Activated CD8-positive, alpha-beta memory T cell treated with anti-CD3 and anti-CD28 coated beads, Interleukin-2, amount 10 ng/mL, durations not matched to agents 7 days and 5 days (primary cell): Measurements from ENCODE around the gene JPH2. TPM values are rescaled to one million over a fixed set of nuclear protein-coding genes. Genes with fewer than 3 reads are reported as not detected.
"Not testable (repeated sequence)": the region's sequence is repeated elsewhere in the genome, so short reads cannot be mapped to it uniquely, and the experiment has no call there.

ENCODE experiments used
- ATAC-seq: fragments of 150-1000 bp; cut with Tn5 transposase; one replicate; pipeline ENCODE4 v1.10.0; 2021; ENCODE audit warnings: moderate library complexity
- CTCF ChIA-PET: fragments of 350-600 bp; sonication (Branson Sonifier 250); formaldehyde crosslinking; loops from one replicate; lab custom pipeline; 2021; ENCODE audit warnings: antibody characterized with exemption; lab: Charles Lee
- DNase-seq: peaks from one replicate; pipeline ENCODE4 v3.0.0-alpha.2; 2020
- H3K27ac Mint-ChIP-seq: one replicate; pipeline ENCODE4 v1.8.0; 2021; ENCODE audit warnings: mild to moderate bottlenecking, mixed read lengths
- H3K27me3 Mint-ChIP-seq: one replicate; pipeline ENCODE4 v1.8.0; 2021; ENCODE audit warnings: mixed read lengths
- H3K36me3 Mint-ChIP-seq: one replicate; pipeline ENCODE4 v1.8.0; 2021; ENCODE audit warnings: mild to moderate bottlenecking, mixed read lengths
- H3K4me1 Mint-ChIP-seq: one replicate; pipeline ENCODE4 v1.8.0; 2021; ENCODE audit warnings: mixed read lengths
- H3K4me3 Mint-ChIP-seq: one replicate; pipeline ENCODE4 v1.8.0; 2021; ENCODE audit warnings: mild to moderate bottlenecking, moderate library complexity, mixed read lengths
- H3K9me3 Mint-ChIP-seq: one replicate; pipeline ENCODE4 v1.8.0; 2022; ENCODE audit warnings: low read depth, mixed read lengths
- total RNA-seq, 2 experiments: library from RNA; stranded (reverse); gene quantifications; one replicate each; pipeline ENCODE4 v1.2.3, GENCODE V29; 2021

Gene JPH2
- total RNA-seq, 2 experiments from 2014 or later, result not detected

DNA sequence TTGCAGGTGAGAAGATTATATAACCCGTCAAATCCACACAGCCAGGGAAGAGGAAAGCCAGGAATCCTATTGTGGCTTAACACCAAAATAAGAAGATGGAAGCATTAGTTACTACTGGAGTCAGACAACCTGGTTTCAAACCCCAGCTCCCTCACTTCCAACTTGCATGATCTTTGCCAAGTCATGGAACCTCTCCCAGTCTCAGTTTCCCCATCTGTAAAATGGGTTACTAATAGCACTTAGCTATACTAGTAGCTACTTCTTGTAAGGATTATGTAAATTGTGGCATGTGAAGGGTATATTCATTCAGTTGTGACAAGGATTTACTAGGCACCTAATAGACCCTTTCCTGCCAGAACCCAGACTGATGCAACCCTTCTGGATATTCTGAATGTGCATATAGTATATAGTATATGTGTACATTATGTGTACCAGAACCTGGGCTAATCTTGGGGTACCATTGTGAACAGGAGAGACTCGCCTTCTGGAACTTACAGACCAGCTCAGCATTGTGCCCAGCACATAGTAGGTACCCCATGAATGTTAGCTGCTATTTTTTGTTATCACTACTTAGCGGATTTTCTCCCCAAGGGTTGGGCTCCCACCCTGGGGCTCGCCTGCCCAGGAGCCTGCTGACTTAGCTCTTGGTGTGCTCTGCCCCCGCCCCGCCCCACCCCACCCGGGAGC is 50.3 kb downstream of the JPH2 start:
- Mint-ChIP-seq H3K36me3 (no peaks in the 10 kb centered on the region), H3K4me3 (no peak overlapping the region), H3K27ac (no peak overlapping the region), H3K27me3 (peaks cover 17% of the 10 kb centered on the region), H3K4me1 (no peaks in the 10 kb centered on the region), H3K9me3 (no peaks in the 10 kb centered on the region)
- CTCF ChIA-PET, result interaction anchor here (0.8 to 1.1 kb wide), 3 partner anchors 20 to 54 kb away, joined by 3 to 4 read pairs (median 3); no protein-coding TSS in a partner anchor
- no peak for ATAC-seq
- DNase-seq, result no peak

DNA sequence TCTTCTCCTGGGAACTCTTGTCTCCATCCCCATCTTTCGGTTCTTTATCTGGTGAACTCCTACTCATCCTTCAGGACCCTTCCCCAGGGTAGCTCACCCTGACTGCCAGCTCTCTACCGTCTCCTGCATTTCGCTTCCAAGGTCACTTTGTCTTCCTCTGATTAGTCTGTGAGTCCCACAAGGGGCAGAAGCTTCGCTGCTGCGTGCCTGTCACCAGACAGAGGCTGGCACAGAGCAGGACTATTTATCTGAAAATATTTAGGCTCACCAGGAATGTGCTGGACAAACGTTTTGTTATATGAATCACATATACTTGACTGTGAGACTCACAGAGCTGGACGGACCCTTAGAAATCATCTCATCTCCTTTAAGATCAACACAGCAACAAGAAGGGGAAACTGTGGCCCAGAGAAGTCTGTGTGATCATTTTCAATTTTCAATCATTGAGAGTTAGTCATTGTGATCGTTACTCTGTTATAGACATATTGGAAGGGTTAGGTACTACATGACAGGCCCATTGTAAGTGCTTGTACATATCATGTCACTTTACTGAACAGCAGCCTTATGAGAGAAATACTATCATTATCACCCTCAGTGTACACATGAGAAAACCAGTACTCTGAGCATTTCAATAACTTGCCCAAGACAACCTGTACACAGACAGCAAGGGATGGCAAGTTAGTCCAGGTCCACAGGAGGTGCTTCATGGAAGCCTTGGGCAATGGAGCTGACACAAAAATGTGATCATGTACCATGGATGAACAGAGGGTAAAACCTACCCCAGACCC is 51.4 kb downstream of the JPH2 start:
- H3K9me3 Mint-ChIP-seq, result no peaks in the 10 kb centered on the region
- H3K4me3 Mint-ChIP-seq, result no peak overlapping the region
- no peaks in the 10 kb centered on the region for H3K36me3 Mint-ChIP-seq
- no peaks in the 10 kb centered on the region for H3K4me1 Mint-ChIP-seq
- CTCF ChIA-PET, result interaction anchor here (1.6 kb wide), 1 partner anchor 54 kb away, joined by 5 read pairs; no protein-coding TSS in a partner anchor
- H3K27me3 Mint-ChIP-seq, result peaks cover 13% of the 10 kb centered on the region
- DNase-seq (no peak), ATAC-seq (peak; percentile 57)
- no peak overlapping the region for H3K27ac Mint-ChIP-seq

DNA sequence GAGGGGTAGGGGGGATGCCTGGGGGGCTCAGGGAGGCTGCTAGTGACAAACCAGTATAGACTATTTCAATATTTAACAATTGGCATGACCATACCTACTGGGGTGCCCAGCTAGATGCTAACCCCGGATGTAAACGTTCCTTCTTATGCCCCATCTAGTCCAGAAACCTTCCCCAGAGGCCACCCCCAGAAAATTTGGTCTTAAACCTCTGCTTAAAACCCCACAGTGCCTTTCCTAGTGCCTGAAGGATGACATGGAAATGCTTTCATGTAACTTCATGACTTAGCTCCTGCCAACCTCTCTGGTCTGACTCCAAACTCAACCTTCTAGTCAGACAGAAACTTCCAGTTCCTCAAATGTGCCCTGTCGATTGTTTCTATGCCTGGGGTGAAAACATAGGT is 52.0 kb downstream of the JPH2 start:
- H3K36me3 Mint-ChIP-seq, result no peaks in the 10 kb centered on the region
- peak; percentile 54 for ATAC-seq
- no peaks in the 10 kb centered on the region for H3K9me3 Mint-ChIP-seq
- CTCF ChIA-PET, result interaction anchor here (1.6 kb wide), 1 partner anchor 55 kb away, joined by 5 read pairs; no protein-coding TSS in a partner anchor
- H3K4me1 Mint-ChIP-seq, result no peaks in the 10 kb centered on the region
- no peak overlapping the region for H3K4me3 Mint-ChIP-seq
- no peak overlapping the region for H3K27ac Mint-ChIP-seq
- DNase-seq, result peak; percentile 49
- peaks cover 11% of the 10 kb centered on the region for H3K27me3 Mint-ChIP-seq

DNA sequence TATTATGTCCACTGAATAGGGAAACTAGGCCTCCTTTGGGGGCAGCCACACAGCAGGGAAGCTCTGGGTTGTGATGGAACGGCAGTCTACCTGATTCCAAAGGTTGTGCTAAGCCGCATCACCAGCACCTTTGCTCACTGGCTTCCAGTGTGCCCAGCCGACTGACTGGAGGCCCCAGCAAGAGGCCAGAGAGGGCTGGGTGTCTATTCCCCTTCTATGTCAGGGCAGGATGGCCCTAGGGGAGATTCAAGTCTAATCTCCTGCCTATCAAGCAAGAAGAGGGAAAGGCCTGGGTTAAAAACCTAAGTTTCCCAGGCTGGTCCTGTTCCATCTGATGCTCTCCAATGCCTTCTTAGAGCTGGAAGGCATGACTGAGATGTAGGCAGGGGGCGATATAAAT is 53.6 kb downstream of the JPH2 start:
- H3K36me3 Mint-ChIP-seq, result no peaks in the 10 kb centered on the region
- CTCF ChIA-PET, result no interaction called here
- no peak for DNase-seq
- no peak overlapping the region for H3K4me3 Mint-ChIP-seq
- peaks cover 9% of the 10 kb centered on the region for H3K27me3 Mint-ChIP-seq
- no peaks in the 10 kb centered on the region for H3K9me3 Mint-ChIP-seq
- H3K4me1 Mint-ChIP-seq, result no peaks in the 10 kb centered on the region
- ATAC-seq, result peak; percentile 7
- H3K27ac Mint-ChIP-seq, result no peak overlapping the region

DNA sequence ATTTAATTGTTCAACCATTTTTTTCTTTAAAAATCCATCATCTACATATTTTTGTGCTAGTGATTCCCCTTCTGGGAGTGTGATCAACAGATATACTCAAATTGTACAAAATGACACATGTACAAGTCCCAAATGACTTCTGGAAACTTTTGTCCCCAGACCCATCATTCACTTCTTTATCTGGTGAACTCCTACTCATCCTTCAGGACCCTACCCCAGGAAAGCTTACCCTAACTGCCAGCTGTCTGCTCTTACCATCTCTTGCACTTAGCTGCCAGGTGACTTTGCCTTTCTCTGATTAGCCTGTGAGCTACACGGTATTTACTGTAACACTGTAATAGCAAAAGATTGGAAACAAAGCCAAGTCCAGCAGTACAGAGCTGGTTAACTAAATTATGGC is 55.3 kb downstream of the JPH2 start:
- CTCF ChIA-PET, result interaction anchor here (0.8 to 2.3 kb wide), 3 partner anchors 17 to 64 kb away, joined by 3 to 10 read pairs (median 4); no protein-coding TSS in a partner anchor
- ATAC-seq (no peak), DNase-seq (no peak)
- Mint-ChIP-seq H3K4me1 (no peaks in the 10 kb centered on the region), H3K27me3 (peaks cover 13% of the 10 kb centered on the region), H3K27ac (no peak overlapping the region), H3K36me3 (no peaks in the 10 kb centered on the region), H3K4me3 (no peak overlapping the region), H3K9me3 (no peaks in the 10 kb centered on the region)

DNA sequence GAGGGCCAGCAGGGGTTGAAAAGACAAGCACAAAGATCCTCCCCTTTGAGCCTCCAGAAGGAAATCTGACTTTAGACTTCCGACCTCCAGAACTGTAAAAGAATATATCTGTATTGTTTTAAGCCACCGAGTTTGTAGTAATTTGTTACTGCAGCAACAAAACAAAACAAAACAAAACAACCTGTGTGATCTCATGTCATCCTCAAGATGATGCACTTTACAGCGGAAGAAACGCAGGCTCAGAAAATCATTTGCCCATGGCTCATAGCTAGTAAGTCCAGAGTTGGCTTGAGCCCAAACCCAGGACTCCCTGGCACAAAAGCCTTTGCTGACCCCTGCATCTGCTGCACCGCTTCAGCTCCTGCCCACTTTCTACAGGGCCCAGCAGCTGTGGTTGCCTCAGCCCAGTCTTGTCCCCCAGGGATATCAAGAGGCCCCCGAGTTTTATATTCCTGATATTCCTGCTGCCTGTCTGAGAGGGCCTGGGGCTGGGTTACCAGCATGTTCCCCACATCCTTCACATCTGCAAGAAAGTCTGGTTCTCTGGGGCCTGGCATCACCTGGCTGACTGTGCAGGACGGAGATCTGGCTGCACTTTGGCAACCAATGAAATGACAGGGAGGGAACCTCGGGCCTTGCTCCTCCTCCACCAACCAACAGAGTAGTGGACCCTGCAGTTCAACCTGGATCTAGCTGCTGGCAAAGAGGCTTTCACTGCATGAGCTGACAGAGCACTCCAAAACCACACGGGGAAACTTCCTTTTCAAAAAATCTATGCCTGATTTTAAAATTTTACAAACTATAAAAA is 56.9 kb downstream of the JPH2 start:
- Mint-ChIP-seq H3K27me3 (peaks cover 12% of the 10 kb centered on the region), H3K4me3 (no peak overlapping the region), H3K27ac (no peak overlapping the region), H3K4me1 (no peaks in the 10 kb centered on the region), H3K9me3 (no peaks in the 10 kb centered on the region), H3K36me3 (no peaks in the 10 kb centered on the region)
- CTCF ChIA-PET, result interaction anchor here (1.0 to 2.3 kb wide), 3 partner anchors 14 to 65 kb away, joined by 3 to 10 read pairs (median 7); no protein-coding TSS in a partner anchor
- no peak for ATAC-seq
- no peak for DNase-seq

DNA sequence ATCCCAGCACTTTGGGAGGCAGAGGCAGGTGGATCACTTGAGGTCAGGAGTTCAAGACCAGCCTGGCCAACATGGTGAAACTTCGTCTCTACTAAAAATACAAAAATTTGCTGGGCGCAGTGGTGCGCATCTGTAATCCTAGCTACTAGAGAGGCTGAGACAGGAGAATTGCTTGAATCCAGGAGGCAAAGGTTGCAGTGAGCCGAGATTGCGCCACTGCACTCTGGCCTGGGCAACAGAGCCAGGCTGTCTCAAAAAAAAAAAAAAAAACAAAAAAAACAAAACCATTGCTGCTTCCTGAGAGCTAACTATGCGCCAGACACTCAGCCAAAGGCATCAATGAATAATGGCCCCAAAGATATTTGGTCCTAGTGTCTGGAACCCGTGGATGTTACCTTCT is 57.7 kb downstream of the JPH2 start:
- ATAC-seq, H3K27ac Mint-ChIP-seq, H3K36me3 Mint-ChIP-seq, DNase-seq, H3K4me3 Mint-ChIP-seq, H3K4me1 Mint-ChIP-seq, H3K9me3 Mint-ChIP-seq: not testable (repeated sequence)
- CTCF ChIA-PET, result interaction anchor here (1.7 kb wide), 1 partner anchor 13 kb away, joined by 7 read pairs; no protein-coding TSS in a partner anchor
- peaks cover 14% of the 10 kb centered on the region for H3K27me3 Mint-ChIP-seq

DNA sequence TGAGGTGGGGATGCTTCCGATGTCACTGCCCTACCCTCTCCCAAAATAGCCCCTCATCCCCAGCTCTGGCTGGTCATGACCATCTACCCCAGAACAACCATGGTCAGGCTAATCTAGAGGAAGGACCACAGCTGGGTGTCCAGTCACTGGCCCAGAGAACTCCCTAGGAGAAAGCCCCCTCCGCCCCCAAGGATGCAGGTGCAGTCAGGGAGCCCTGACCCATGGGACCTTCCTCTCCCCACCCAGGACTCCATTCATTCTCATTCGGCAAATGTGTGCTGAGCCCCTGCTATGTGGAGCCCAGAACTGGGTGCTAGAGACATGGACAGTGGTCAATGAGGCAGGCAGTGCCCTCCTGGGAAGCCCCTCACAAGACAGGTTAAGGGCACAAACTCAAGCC is 60.5 kb downstream of the JPH2 start:
- Mint-ChIP-seq H3K27ac (no peak overlapping the region), H3K36me3 (no peaks in the 10 kb centered on the region), H3K4me3 (no peak overlapping the region), H3K4me1 (no peaks in the 10 kb centered on the region), H3K27me3 (peaks cover 25% of the 10 kb centered on the region), H3K9me3 (no peaks in the 10 kb centered on the region)
- DNase-seq (no peak), ATAC-seq (no peak)
- CTCF ChIA-PET, result no interaction called here

DNA sequence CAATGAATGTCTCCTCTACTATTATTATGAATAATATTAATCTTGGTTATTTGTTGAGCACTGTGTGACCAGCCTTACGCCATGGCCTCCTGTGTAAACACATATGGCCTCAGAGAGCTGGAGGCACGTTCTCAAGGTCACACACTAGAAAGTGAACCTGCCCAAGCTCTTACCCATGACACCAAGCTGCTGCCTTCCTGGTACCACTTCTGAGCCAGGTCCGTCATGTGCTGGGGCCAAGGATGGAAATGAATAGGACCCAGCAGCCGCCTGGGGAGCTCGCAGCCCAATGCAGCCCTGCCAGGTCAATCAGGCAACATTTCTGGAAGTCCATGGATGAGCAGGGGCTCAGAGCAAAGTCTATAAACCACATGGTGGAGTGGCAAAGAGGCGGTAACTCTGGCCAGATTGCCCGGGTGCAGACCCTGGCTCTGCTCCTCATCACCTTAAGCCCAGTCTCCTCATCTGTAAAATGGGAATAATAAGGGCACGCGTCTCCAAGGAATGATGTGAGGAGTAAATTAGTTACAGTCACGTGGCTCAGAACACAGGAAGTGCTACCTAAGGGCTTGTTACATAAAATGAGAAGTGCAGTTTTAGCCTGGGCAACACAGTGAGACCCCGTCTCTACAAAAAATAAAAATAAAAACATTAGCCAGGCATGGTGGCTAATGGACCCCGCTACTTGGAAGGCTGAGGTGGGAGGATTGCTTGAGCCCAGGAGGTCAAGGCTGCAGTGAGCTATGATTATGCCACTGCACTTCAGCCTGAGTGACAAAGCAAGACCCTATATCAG is 61.5 kb downstream of the JPH2 start:
- DNase-seq (no peak), ATAC-seq (no peak)
- Mint-ChIP-seq H3K27ac (no peak overlapping the region), H3K36me3 (no peaks in the 10 kb centered on the region), H3K4me3 (no peak overlapping the region), H3K4me1 (no peaks in the 10 kb centered on the region), H3K27me3 (peaks cover 31% of the 10 kb centered on the region), H3K9me3 (no peaks in the 10 kb centered on the region)
- CTCF ChIA-PET, result interaction anchor here (1.5 kb wide), 1 partner anchor 9 kb away, joined by 5 read pairs; no protein-coding TSS in a partner anchor

DNA sequence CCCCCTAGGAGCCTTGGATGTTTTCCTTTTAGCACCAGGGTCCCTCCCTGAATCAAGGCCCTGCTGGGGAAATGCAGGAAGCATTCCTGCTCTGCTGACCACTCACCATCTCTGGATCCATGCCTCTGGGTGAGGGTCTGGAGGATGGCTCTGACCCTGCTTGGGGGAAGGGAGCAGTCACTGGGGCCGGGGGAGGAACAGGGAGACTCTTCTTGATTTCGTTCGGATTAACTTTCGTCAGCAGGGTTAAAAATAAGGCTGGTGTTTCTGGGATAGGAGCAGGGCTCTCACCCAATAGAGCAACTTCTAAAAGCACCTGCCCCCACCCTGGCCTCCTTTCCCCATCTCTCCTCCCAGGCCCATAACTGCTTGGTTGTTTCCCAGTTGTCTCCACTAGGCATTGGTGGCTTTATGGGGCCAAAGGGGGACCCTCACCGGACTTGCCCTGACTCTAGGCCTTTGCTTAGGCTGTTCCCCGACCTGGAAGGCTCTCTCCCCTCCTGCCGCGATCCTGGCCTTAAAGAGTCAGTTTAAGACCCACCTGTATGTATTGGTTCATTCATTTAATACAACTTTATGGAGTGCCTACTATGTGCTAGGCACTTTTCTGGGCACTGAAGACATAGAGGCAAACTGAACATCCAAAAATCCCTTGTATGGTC is 63.0 kb downstream of the JPH2 start:
- Mint-ChIP-seq H3K4me1 (no peaks in the 10 kb centered on the region), H3K4me3 (no peak overlapping the region), H3K9me3 (no peaks in the 10 kb centered on the region), H3K27me3 (peaks cover 34% of the 10 kb centered on the region), H3K27ac (no peak overlapping the region), H3K36me3 (no peaks in the 10 kb centered on the region)
- ATAC-seq (no peak), DNase-seq (no peak)
- CTCF ChIA-PET, result interaction anchor here (0.6 to 1.5 kb wide), 2 partner anchors 7 to 66 kb away, joined by 3 to 5 read pairs; no protein-coding TSS in a partner anchor

DNA sequence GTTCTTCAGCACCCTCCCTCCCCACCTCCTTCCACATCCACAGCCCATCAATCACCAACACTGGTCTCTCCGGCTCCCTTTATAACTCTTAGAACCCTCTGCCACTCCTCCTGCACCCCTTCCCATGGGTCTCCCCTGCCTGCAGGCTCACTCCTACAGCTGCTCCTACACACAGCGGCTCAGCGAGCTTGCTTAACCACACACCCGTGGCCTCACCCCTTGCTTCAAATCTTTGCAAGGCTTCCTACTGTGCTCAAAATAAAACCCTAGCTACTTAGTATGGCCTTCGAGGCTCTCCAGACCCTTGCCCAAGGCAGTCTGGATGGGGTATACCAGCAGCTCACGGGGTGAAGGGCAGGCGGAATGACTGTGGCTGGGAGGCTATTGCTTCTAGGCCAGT is 63.7 kb downstream of the JPH2 start:
- Mint-ChIP-seq H3K27me3 (peaks cover 30% of the 10 kb centered on the region), H3K9me3 (no peaks in the 10 kb centered on the region)
- no peak for ATAC-seq

More for the DNA sequence above, 63.7 kb downstream of the JPH2 start:
- CTCF ChIA-PET, result interaction anchor here (0.6 kb wide), 1 partner anchor 67 kb away, joined by 3 read pairs; no protein-coding TSS in a partner anchor
- no peak overlapping the region for H3K27ac Mint-ChIP-seq
- H3K36me3 Mint-ChIP-seq, result no peaks in the 10 kb centered on the region
- no peak overlapping the region for H3K4me3 Mint-ChIP-seq
- no peak for DNase-seq
- no peaks in the 10 kb centered on the region for H3K4me1 Mint-ChIP-seq
